NCI-H146 (cell line): ENCODE results near the gene KIRREL3.

Source experiments
- DNase-seq: peaks from one replicate; lab custom pipeline; 2025; lab: John Stamatoyannopoulos, UW

KIRREL3 gene

GRCh38 chr11:126830216-126830806 lies 170.3 kb downstream of the KIRREL3 start:
- DNase-seq: peak; percentile 31

DNA sequence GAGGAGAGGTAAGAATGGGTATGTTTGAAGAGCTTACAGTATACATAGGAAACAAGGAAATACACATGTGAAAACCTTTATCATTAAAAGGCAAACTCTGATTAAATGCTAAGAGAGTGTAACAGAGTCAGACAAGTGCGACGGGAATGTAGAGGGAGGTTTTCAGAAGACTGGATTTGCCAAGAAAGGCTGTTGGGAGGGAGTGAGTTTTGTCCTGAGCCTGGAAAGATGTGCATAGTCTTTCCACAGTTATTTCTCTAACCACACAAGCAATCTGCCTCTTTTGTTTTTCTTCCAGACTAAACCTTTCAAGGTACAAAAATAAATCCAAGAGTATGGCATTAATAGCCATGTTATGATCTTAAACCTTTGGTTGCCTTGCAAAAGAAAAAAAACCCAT lies 170.9 kb downstream of the KIRREL3 start:
- no peak for DNase-seq

- peak; percentile 87 for DNase-seq
Observed at GRCh38 chr11:126824035-126824607, 176.4 kb downstream of the KIRREL3 start.

DNA sequence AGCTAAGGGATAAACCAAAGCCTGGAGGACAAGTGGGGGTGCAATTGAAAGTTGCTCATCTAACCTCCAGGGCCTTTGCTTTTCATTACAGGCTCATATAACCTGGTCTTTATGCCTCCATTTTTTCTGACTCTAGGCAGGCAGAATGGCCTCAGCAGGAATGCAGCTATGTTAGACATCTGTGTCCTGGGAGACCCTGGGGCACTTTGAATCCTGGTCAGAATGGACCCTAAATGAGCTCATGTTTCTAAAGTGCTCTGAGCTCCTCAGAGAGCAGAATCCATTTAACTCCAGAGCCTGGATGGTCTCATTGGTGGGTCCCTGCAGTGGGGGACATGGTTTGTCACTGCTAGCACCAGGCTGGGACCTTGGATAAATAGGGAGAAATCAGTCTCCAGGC lies 177.3 kb downstream of the KIRREL3 start:
- no peak for DNase-seq

DNA sequence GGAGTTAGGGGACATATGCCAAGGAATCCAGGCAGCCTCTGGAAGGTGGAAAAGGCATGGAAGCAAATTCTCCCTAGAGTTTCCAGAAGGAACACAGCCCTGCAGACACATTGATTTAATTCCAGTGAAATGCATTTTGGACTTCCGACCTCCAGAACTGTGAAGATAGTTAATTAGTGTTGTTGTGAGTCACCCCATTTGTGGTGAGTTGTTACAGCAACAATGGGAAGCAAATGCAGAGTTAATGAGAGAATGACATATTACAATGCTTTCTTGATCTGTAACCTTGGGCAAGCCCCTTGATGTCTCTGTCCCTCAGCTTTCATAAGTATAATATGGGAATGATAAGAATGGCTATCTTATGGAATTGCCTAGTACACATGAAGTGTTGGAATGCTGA lies 178.7 kb downstream of the KIRREL3 start:
- no peak for DNase-seq

GRCh38 chr11:126819194-126819593 lies 181.4 kb downstream of the KIRREL3 start:
- no peak for DNase-seq

DNA sequence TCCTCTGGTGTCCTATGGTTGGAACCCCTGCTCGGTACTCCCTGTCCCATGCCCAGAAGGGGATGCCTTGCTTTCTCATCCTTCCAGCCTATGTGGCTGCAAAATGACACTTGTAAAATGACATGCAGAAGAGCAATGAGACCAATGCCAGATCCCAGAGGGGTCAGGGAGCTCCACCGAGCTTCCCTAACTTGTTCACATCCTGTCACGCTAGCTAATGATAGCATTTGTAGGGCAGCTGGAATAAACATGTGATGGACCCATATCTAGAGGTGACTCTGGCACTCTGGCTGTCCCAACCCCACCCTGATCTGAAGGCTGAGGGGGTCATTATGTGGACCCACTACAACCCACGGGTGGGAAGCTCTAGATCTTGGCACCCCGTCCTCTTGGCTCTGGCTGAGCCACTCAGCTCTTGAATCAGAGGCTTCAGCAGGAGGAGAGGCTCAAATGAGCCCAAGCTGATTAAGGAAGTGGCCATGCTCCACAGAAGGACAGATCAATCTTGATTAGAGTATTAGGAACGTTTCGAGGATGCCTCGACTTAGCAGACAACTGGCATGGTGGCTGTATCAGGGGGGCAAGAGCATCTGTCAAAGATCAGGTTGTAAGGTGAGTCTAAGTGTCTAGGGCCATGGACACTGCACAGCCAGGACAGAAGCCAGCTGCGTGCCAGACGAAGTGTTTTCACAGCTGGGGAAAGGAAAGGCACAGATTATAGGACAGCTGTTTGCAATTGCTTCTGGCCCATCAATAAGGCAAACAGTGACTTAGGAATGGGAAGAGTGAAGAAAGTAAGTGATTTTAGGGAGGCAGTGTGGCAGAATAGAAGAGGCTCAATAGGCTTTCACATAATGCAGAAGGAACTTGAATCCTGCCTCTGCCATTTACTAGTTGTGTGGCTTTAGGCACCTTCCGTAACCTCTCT lies 182.8 kb downstream of the KIRREL3 start:
- no peak for DNase-seq

- DNase-seq: no peak
Observed at GRCh38 chr11:126817096-126817495, 183.5 kb downstream of the KIRREL3 start.

- DNase-seq: peak; percentile 95
Observed at GRCh38 chr11:126816645-126817044, 183.9 kb downstream of the KIRREL3 start.

GRCh38 chr11:126815111-126815510 lies 185.5 kb downstream of the KIRREL3 start:
- no peak for DNase-seq

- peak; percentile 16 for DNase-seq
Observed at GRCh38 chr11:126810776-126811175, 189.8 kb downstream of the KIRREL3 start.

DNA sequence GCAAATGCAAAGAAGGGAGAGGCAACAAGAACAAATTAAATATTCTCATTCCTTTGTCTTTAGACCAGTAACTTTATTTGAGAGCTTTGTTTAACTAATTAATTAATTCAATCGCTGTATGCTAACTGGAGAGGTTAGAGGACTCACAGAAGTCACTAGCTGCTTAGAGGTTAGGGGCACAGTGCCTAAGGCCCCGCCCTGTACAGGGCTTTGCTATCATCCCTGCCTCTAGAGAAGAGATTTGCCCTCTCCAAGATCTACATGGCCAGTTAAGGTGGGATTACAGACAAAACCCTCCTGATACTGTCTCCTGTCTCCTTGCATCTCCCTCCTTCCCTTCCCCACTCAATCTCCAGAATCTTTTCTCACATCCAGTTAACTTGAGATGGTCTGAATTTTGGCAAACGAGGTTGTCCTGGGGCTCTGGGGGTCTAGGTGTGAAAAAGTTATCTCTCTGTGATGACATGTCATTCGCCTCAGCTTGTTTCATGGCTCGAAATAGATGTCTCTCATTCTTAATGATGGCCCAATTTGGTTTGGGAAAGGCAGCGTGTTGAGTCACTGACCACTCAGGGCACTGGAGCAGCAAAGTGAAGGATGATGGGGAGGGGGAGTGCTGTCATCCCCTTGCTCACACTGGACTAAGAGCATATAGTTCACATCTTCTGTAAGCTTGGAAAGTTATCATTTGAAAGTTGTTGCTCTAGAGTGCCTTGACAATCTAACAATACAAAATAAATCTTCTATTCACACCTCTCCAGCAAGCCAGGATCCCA lies 190.9 kb downstream of the KIRREL3 start:
- DNase-seq: no peak

GRCh38 chr11:126808836-126809235 lies 191.7 kb downstream of the KIRREL3 start:
- DNase-seq: no peak

DNA sequence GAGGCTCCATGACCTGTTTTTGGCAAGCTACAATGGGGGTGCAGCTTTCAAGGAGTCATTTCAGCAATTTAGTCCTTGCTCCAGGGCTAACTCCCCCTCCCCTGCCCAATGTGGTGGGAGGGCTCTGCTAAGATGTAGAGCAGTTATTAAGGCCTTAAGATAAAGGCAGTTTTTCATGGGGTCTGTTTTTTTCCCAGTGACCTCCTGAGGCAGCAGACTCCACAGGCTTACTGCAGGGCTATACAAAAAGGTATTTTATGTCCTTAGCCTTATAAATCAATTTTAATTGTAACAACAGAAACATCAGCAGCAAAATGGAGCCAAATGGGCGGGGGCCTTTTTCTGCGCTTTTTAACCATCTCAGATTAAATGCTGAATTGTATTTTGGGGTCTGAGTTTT lies 192.3 kb downstream of the KIRREL3 start:
- no peak for DNase-seq

DNA sequence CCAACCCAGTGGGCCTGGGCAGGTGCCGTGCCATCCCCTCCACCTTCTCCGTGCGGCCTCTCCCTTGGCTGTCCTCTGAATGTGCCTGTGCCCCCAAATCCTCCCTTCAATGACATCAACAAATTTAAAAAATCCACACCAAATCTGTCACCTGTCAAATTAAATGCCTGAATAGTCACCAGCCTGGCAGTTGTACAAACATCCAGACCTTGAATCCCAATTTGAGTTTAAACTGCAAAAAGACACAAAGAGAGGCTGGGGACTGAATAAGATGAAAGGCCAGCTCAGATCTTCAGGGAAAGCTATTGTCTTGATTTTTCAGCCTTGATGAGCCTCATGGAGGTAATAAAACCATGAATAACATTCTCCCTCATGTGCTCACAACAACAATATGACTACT lies 194.7 kb downstream of the KIRREL3 start:
- no peak for DNase-seq

- no peak for DNase-seq
Observed at GRCh38 chr11:126804363-126804762, 196.2 kb downstream of the KIRREL3 start.

GRCh38 chr11:126800009-126800408 lies 200.6 kb downstream of the KIRREL3 start:
- no peak for DNase-seq

GRCh38 chr11:126797457-126798169 lies 203.0 kb downstream of the KIRREL3 start:
- peak; percentile 35 for DNase-seq

DNA sequence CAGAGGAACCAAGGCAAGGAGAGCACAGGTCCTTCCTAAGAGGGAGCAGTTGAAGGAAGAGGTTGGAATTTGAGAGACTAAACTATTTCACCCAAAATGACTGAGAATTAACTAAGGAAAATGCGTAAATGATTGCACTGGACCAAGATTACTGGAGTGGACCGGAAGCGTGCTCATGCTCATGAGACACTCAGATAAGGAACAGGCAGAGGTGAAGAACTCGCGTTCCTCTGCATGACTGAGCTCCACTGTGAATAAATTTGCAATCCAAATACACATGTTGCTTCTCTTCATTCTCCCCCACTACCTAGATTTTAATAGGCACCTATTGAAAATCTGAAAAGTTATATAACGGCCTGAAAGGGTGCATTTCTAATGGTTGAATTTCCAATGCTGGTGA lies 207.0 kb downstream of the KIRREL3 start:
- DNase-seq: no peak

DNA sequence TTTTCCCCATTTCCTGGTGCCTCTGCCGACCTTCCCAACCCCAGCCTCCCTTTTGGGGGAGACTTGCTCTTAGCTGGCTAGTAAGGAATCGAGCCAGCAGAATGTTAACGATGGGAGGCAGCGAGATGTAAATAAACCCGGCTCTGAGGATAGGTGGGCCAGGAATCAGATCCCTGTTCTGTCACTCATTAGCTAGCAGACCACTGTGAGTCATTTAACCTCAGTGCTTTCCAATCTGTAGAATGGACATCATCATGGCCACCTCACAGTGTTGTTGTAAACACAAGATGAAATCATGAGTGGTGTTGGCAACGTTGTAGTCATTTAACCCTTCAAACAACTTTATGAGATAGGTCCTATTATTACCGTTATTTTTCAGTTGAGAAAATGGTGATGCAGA lies 208.6 kb downstream of the KIRREL3 start:
- no peak for DNase-seq

GRCh38 chr11:126791446-126791845 lies 209.1 kb downstream of the KIRREL3 start:
- DNase-seq: no peak
